Fibroblast of lung (primary cell): ENCODE measurements around the gene CCSER2.

Experiments
- EZH2 ChIP-seq: IDR thresholded peaks from 2 replicates; pipeline ENCODE4 v1.5.1; 2012; ENCODE audit warnings: low read length, control low read depth, mild to moderate bottlenecking; ENCODE audit errors: missing control alignments
- TF ChIP-seq, protein P1 (sequence below), 2 donors: IDR thresholded peaks in 1 of 2; conservative IDR thresholded peaks in 1 of 2; 1 replicate in 1 of 2; 2 replicates in 1 of 2; pipeline ENCODE4 v1.5.1; 2011 to 2012; ENCODE audit warnings: low read length in 2 of 2, control low read depth in 1 of 2, inconsistent platforms in 1 of 2, low read depth in 1 of 2, mild to moderate bottlenecking in 1 of 2

GRCh38 chr10:84453303-84453702 lies 124.9 kb downstream of the CCSER2 start:
- TF ChIP-seq, protein P1, sequence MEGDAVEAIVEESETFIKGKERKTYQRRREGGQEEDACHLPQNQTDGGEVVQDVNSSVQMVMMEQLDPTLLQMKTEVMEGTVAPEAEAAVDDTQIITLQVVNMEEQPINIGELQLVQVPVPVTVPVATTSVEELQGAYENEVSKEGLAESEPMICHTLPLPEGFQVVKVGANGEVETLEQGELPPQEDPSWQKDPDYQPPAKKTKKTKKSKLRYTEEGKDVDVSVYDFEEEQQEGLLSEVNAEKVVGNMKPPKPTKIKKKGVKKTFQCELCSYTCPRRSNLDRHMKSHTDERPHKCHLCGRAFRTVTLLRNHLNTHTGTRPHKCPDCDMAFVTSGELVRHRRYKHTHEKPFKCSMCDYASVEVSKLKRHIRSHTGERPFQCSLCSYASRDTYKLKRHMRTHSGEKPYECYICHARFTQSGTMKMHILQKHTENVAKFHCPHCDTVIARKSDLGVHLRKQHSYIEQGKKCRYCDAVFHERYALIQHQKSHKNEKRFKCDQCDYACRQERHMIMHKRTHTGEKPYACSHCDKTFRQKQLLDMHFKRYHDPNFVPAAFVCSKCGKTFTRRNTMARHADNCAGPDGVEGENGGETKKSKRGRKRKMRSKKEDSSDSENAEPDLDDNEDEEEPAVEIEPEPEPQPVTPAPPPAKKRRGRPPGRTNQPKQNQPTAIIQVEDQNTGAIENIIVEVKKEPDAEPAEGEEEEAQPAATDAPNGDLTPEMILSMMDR (conservative IDR thresholded peaks at IDR 0.05 in 1 of 2, IDR thresholded peaks at IDR 0.05 in 1 of 2; ENCODE audit: low read depth in 1 of 2, low read length in 2 of 2): no peak
- no peak for TF ChIP-seq EZH2
